ENCODE measurements around the gene CACNA1G.

DNA sequence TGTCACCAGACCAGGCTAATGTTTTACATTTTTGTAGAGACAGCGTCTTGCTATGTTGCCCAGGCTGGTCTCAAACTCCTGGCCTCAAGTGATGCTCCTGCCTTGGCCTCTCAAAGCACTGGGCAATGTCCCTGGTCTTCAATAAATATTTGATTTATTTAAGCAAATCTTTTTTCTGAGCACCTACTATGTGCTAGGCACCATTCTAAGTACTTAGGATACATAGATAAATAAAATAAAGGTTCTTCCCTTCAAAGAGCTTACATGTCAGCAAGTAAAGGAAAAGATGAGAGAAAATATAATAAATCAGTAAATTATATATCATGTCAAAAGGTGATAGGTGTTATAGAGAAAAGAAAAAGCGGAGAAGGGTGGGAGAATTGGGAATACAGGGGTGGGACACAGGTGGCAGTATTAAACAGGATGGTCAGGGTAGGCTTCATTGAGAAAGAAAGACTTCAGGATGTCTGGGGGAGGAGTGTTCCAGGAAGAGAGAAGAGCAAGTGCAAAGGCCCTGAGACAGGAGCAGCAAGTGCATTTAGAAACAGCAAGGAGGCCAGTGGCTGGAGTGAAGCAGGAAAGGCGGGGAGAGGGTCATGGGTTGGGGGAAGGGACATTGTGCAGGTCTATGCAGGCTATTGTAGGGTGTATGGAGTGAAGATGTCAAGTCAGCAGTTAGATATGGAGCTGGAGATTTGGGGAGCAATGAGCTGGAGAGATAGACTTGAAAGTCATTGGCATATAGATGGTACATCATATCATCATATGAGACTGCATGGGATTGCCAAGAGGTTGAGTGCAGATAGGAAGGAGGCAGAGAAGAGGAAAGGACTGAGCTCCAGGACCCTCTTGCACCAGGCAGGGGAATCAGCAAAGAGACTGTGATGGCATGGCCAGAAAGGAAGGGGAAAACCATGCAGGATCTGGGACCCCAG is 85.5 kb downstream of the CACNA1G start:
- TF ChIP-seq CTCF (conservative IDR thresholded peaks at IDR 0.05 in 1 of 2, IDR thresholded peaks at IDR 0.05 in 1 of 2; ENCODE audit: low read depth in 1 of 2, low read length in 2 of 2) (no peak), EZH2 (IDR thresholded peaks at IDR 0.05; ENCODE audit: low read length, missing control alignments) (no peak)

Measured in fibroblast of lung (primary cell).